RWPE2 (cell line): ENCODE results near the gene TRNAU1AP.

Source experiments
- ATAC-seq: fragments of 200-7000 bp; cut with Tn5 transposase; 3 replicates; pipeline ENCODE4 v1.9.1; 2021; ENCODE audit warnings: low read depth
- DNase-seq: peaks from one replicate; pipeline ENCODE4 v3.0.0-alpha.2; 2020; ENCODE audit warnings: low spot score
- H3K27ac ChIP-seq: fragments of 450-650 bp; 2 replicates; pipeline ENCODE4 v1.5.1; 2017; ENCODE audit warnings: mild to moderate bottlenecking; ENCODE audit not compliant: poor library complexity, severe bottlenecking
- H3K27me3 ChIP-seq: fragments of 250-450 bp; sonication (Bioruptor Pico); 2 replicates; pipeline ENCODE4 v1.5.1; 2021; ENCODE audit warnings: mild to moderate bottlenecking, moderate library complexity; ENCODE audit not compliant: insufficient read depth, poor library complexity, severe bottlenecking
- H3K36me3 ChIP-seq: fragments of 250-450 bp; sonication (Bioruptor Pico); 2 replicates; pipeline ENCODE4 v1.5.1; 2020; ENCODE audit warnings: low read depth, mild to moderate bottlenecking, moderate library complexity
- H3K4me1 ChIP-seq: fragments of 250-450 bp; sonication (Bioruptor Pico); 2 replicates; pipeline ENCODE4 v1.5.1; 2021; ENCODE audit warnings: mild to moderate bottlenecking, moderate library complexity; ENCODE audit not compliant: insufficient read depth, poor library complexity, severe bottlenecking
- H3K4me3 ChIP-seq: fragments of 250-450 bp; sonication (Bioruptor Pico); 2 replicates; pipeline ENCODE4 v1.5.1; 2021; ENCODE audit warnings: mild to moderate bottlenecking, moderate library complexity; ENCODE audit not compliant: severe bottlenecking
- H3K9me3 ChIP-seq: fragments of 250-450 bp; sonication (Bioruptor Pico); 2 replicates; pipeline ENCODE4 v1.5.1; 2021; ENCODE audit warnings: mild to moderate bottlenecking, moderate library complexity; ENCODE audit not compliant: severe bottlenecking
- TF ChIP-seq, protein P1 (sequence below): fragments of 450-650 bp; IDR thresholded peaks from one replicate; pipeline ENCODE4 v1.5.1; 2017; ENCODE audit warnings: mild to moderate bottlenecking, moderate library complexity; ENCODE audit not compliant: poor library complexity, severe bottlenecking

Gene TRNAU1AP

DNA sequence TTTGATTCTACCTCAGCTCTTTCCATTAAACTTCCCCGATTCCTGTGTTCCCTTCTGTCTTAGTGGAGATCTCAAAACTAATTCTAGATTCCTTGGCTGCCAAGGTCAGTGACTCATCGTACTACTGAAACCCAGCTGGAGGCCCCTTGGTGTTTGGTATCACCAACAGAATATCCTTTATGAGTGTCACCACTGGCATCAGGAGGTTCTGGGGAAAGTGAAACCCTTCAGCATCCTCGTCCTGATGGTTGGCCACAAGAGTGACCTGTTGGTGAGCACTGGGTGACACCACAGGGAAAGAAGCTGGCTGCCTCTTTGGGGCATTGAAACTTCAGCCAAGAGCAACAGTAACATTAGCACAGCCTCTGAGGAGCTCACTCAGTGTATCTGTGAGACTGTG lies 48.8 kb downstream of the TRNAU1AP start:
- Histone ChIP-seq H3K4me3 (no peak overlapping the region), H3K36me3 (peaks cover 31% of the 10 kb centered on the region), H3K27me3 (no peaks in the 10 kb centered on the region), H3K27ac (peak overlapping the region; percentile 29), H3K9me3 (no peaks in the 10 kb centered on the region), H3K4me1 (peaks cover 14% of the 10 kb centered on the region)
- no peak for DNase-seq
- TF ChIP-seq, protein P1, sequence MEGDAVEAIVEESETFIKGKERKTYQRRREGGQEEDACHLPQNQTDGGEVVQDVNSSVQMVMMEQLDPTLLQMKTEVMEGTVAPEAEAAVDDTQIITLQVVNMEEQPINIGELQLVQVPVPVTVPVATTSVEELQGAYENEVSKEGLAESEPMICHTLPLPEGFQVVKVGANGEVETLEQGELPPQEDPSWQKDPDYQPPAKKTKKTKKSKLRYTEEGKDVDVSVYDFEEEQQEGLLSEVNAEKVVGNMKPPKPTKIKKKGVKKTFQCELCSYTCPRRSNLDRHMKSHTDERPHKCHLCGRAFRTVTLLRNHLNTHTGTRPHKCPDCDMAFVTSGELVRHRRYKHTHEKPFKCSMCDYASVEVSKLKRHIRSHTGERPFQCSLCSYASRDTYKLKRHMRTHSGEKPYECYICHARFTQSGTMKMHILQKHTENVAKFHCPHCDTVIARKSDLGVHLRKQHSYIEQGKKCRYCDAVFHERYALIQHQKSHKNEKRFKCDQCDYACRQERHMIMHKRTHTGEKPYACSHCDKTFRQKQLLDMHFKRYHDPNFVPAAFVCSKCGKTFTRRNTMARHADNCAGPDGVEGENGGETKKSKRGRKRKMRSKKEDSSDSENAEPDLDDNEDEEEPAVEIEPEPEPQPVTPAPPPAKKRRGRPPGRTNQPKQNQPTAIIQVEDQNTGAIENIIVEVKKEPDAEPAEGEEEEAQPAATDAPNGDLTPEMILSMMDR: no peak
- peak; percentile 77 for ATAC-seq

- H3K27ac ChIP-seq: peak overlapping the region; percentile 29
- DNase-seq (no peak), ATAC-seq (peak; percentile 52)
- TF ChIP-seq, protein P1: peak; percentile 82
- H3K4me1 ChIP-seq: peaks cover 14% of the 10 kb centered on the region
- H3K27me3 ChIP-seq: no peaks in the 10 kb centered on the region
- peaks cover 38% of the 10 kb centered on the region for H3K36me3 ChIP-seq
- no peaks in the 10 kb centered on the region for H3K9me3 ChIP-seq
- H3K4me3 ChIP-seq: no peak overlapping the region
Measured at GRCh38 chr1:28602536-28603439, 49.9 kb downstream of the TRNAU1AP start.

DNA sequence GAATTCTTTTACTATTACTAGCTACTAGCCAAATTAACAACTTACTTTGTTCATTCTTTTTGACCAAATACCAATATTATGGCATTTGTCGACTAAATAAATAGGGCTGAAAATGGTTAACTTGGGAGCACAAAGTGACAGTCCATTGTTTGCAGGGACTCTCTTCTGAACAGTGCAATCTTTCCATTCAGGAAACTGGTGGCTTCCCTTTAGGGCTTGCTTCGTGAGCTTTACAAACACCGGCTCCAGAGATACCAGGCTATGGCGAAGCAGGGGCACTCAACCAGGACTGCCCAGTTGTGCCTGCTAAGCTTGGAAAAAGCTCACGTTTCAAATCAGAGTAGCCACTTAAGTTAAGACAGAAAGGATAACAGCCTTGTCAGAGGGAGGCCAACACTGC lies 51.5 kb downstream of the TRNAU1AP start:
- Histone ChIP-seq H3K4me1 (peaks cover 12% of the 10 kb centered on the region), H3K4me3 (no peak overlapping the region), H3K36me3 (peaks cover 51% of the 10 kb centered on the region), H3K9me3 (no peaks in the 10 kb centered on the region), H3K27me3 (no peaks in the 10 kb centered on the region), H3K27ac (no peak overlapping the region)
- no peak for ATAC-seq
- TF ChIP-seq, protein P1: no peak
- DNase-seq: no peak

DNA sequence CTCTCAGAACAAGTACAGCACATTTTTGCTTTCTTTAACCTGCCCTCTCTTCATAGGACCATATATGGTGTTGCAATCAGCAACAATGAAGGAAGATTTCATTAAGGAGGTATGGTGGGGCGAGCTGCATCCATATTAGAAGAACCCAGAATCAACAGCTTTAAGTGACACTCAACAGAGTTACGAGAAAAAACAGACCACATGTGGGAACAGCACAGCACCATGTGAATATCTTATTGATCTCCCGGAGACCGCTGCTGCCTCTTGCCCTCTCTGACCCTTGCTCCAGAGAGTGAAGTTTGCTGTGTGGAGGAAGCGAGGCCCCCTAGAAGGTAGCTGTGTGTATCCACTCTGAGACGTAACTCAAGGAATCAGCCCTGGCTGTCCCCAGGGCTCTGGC lies 52.1 kb downstream of the TRNAU1AP start:
- H3K36me3 ChIP-seq: peaks cover 53% of the 10 kb centered on the region
- ATAC-seq: no peak

More for the DNA sequence above, 52.1 kb downstream of the TRNAU1AP start:
- no peak overlapping the region for H3K4me3 ChIP-seq
- H3K27ac ChIP-seq: no peak overlapping the region
- TF ChIP-seq, protein P1: no peak
- H3K9me3 ChIP-seq: no peaks in the 10 kb centered on the region
- no peaks in the 10 kb centered on the region for H3K27me3 ChIP-seq
- H3K4me1 ChIP-seq: peaks cover 11% of the 10 kb centered on the region
- DNase-seq: no peak
